Measurements from ENCODE around the gene ZBTB2.

DNA sequence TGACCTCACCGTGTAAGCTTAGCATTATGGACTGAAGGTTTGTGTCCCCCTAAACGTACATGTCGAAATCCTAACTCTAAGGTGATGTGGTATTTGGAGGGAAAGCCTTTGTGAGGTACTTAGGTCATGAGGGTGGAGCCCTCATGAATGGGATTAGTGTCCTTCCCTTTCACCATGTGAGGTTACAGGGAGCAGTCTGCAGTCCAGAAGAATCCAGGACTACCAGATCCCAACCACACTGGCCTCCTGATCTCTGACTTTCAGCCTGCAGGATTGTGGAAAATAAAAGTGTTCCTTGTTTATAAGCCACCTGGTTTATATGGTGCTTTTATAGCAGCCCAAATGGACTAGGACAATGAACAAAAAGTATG lies 73.4 kb downstream of the ZBTB2 start:
- TF ChIP-seq GATA2 (IDR thresholded peaks at IDR 0.05; ENCODE audit: low read depth, low read length): no peak
- no peak for TF ChIP-seq GATA3 (IDR thresholded peaks at IDR 0.05; ENCODE audit: low read depth, low read length)
